HTR-8/SVneo (cell line): ENCODE measurements around the gene GHRL.
"Not testable (repeated sequence)": the region's sequence is repeated elsewhere in the genome, so short reads cannot be mapped to it uniquely, and the experiment has no call there.

Experiments
- DNase-seq: peaks from one replicate; pipeline ENCODE4 v3.0.0; 2011; ENCODE audit warnings: low spot score, mixed read lengths; ENCODE audit not compliant: insufficient read length
- FAIRE-seq: peaks from 2 replicates; lab custom pipeline; 2011; peaks lifted over from hg19 to GRCh38; lab: Jason Lieb, UNC

GHRL gene

GRCh38 chr3:10279384-10280176 lies 13.2 kb downstream of the GHRL start:
- no peak for DNase-seq
- no peak for FAIRE-seq

DNA sequence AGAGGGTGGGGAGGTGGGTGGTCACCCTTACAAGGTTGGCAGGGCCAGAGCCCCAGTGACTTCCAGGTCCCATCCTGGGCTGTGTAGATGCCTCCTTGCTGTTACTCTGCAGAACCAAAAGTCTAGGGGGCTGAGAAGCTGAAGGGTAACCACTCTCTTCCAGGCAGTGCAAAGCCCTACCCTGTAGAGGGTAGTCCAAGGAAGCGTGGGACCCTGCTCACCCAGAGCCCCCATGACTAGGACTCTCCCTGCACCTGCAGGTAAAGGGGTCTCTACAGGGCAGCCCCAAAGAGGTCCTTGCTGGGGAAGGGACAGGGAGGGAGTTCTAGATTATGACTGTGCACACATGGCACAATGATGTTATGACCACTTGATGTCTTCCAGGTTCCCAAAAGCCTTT lies 14.2 kb downstream of the GHRL start:
- FAIRE-seq (no peak), DNase-seq (no peak)

DNA sequence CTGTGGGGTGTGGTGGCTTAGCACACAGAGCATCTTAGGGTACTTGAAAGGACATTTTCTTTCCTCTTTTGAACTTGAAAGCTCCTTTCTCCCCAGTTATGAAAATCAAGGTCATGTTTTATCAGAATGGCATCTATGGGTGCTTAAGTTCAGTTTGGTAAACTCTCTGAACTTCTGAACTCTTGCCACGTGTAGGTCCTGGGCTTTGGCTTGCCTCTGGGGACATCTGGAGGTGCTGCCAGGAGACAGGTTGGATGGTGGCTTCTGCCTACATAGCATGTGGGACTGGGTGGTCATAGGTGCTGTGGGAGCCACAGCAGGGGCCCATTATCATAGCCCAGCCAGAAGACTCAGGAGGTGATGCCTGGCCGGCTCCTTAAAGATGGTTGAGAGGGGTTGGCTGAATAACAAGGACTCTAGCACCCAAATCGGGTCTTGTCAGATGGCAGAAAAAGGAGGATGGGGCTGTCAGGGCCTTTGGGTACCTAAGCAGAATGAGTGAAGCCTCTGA lies 15.6 kb downstream of the GHRL start:
- FAIRE-seq (no peak), DNase-seq (no peak)

- FAIRE-seq: no peak
Measured at GRCh38 chr3:10274601-10275000, 18.1 kb downstream of the GHRL start.

GRCh38 chr3:10273702-10274305 lies 18.9 kb downstream of the GHRL start:
- FAIRE-seq (no peak), DNase-seq (no peak)

More at GRCh38 chr3:10274601-10275000, 18.1 kb downstream of the GHRL start:
- DNase-seq: no peak

DNA sequence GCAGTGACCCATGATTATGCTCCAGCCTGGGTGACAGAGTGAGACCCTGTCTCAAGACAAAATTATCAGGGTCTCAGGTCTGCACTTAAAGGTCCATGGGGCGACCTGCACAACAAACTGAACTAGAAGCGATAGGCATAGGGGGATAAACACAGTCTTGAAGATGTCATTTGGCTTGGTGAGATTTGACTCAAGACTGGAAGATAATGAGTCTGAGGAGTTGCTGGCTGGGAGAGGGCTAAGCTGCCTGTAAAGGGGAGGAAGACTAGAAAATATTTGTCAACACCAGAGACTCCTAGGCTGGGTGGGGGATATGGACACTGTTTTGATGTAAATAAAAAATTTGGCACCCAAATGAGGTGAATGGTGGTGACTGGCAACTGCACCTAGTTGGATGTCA lies 19.8 kb downstream of the GHRL start:
- FAIRE-seq (no peak), DNase-seq (no peak)

DNA sequence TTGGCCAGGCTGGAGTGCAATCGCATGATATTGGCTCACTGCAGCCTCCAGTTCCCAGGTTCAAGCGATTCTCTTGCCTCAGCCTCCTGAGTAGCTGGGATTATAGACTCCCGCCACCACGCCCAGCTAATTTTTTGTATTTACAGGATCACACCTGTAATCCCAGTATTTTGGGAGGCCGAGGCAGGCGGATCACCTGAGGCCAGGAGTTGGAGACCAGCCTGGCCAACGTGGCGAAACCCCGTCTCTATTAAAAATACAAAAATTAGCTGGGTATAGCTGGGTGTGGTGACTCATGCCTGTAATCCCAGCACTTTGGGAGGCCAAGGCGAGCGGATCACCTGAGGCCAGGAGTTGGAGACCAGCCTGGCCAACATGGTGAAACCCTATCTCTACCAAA lies 20.3 kb downstream of the GHRL start:
- DNase-seq, FAIRE-seq: not testable (repeated sequence)

- no peak for DNase-seq
- no peak for FAIRE-seq
Measured at GRCh38 chr3:10269443-10269842, 23.3 kb downstream of the GHRL start.

- no peak for DNase-seq
- no peak for FAIRE-seq
Measured at GRCh38 chr3:10268930-10269329, 23.8 kb downstream of the GHRL start.

DNA sequence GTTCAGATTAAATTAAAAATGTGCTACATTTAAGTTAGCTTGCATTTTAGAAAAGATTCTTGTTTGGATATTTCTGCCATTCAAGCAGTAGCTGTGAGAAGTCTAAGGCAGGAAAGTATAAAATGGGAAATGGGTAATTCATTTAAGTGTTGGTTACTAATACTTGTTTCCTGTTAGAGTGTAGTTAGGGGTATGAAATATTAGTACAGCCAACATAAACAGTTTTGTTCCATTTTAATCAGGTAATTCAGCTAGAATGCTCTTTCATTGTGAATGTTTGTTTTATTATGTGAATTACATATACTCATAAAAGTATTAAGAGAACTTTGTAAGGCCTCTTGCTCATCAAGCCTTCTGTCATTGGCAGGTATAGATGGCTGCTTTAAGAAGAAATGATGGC lies 24.6 kb downstream of the GHRL start:
- FAIRE-seq: no peak
- no peak for DNase-seq

DNA sequence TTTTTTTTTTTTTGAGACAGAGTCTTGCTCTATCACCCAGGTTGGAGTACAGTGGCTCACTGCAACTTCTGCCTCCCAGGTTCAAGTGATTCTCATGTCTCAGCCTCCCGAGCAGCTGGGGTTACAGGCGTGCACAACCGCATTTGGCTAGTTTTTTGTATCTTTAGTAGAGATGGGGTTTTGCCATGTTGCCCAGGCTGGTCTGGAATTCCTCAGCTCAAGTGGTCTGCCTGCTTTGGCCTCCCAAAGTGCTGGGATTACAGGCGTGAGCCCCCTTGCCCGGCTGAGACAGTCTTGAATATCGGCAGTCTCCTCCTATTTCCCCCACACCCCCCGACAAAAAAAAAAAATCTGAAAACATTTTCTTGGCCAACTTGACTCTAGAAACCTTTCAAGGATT lies 25.8 kb downstream of the GHRL start:
- FAIRE-seq, DNase-seq: not testable (repeated sequence)

DNA sequence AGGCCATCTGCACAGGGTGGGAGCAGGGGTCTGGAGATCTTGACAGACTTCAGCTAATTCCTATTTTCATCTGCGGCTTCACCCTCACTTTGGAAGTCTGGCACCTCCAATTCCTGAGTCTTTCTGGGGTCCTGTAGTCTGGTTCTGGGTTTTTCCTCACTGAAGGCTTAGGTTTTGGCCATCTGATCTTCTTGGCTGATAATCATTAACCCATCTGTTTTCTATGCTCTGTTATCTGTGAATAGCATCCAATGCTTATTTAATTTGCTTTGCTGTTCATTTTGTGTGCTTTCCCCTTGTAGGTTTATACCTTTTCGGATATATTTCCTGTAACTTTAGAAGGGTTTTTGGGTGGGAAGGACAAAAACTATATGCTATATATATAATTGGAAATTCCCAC lies 26.9 kb downstream of the GHRL start:
- no peak for FAIRE-seq
- no peak for DNase-seq

- FAIRE-seq: no peak
- DNase-seq: no peak
Measured at GRCh38 chr3:10263646-10264363, 28.9 kb downstream of the GHRL start.

DNA sequence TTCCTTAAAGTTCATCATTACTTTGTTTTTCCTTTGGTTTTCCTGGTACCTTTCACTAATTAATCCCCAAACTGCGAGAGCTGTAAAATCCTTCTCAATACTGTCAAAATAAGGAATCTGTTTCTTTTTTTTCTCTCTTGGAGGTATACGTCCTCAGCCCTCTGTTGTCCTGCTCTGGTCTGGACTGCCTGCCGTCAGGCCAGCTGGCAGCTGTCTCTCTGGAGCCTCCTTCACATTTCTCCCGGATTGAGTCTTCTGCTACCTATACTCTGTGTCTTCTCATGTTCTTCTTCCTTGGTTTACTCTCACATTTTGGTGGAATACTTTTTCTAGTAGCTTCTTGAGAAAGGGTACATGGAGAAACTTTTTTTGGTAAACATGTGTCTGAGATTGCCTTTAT lies 30.7 kb downstream of the GHRL start:
- FAIRE-seq (no peak), DNase-seq (no peak)

- FAIRE-seq (no peak), DNase-seq (no peak)
Measured at GRCh38 chr3:10260211-10260701, 32.5 kb downstream of the GHRL start.

- no peak for DNase-seq
- FAIRE-seq: no peak
Measured at GRCh38 chr3:10259798-10260197, 32.9 kb downstream of the GHRL start.

DNA sequence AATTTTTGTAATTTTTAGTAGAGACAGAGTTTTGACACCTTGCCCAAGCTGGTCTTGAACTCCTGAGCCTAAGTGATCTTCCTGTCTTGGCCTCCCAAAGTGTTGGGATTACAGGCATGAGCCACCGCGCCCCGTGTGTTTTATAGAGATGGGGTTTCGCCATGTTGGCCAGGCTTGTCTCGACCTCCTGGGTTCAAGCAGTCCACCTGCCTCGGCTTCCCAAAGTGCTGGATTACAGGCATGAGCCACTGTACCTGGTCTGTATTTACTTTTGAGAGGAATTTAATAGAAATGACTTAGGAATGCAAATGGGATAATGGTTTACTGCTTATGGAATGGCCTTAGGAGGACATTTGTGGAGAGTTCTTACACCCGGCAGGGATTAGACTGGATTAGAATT lies 33.7 kb downstream of the GHRL start:
- FAIRE-seq (no peak), DNase-seq (no peak)

DNA sequence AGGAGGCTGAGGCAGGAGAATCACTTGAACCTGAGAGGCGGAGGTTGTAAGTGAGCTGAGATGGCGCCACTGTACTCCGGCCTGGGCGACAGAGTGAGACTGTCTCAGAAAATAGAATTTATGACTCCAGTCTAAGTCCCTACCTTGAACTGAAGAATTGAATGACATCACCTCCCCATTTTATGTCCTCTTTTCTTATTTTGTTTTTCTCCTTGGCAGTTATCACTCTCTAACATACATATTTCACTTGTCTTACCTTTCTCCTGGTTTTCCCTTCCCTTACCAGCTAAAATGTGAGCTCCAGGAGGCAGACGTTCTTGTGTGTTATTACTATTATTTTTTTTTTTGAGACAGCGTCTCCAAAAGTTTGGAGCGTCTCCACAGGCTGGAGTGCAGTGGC lies 36.9 kb downstream of the GHRL start:
- FAIRE-seq (no peak), DNase-seq (no peak)

GRCh38 chr3:10253731-10254130 lies 39.0 kb downstream of the GHRL start:
- no peak for DNase-seq
- FAIRE-seq: no peak

DNA sequence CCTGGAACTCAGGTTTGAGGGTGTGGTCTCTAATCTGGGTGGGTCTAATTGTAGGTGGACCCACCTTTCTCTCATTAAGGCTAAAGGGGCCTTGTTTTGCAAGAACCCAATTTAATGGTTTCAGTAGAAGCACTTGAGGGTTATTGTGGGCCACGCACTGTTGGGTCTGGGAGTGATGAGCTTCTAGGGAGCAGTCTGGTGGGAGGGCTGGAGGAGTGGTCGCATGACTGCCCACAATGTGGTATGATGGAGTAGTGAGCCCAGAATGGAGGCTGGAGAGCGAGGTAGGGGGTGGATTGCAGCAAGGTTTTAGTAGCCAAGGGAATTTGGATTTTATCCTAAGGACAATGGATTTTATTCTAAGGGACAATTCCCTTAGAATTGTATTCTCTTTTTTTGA lies 41.7 kb downstream of the GHRL start:
- no peak for FAIRE-seq
- no peak for DNase-seq

- DNase-seq: no peak
- no peak for FAIRE-seq
Measured at GRCh38 chr3:10249833-10250232, 42.9 kb downstream of the GHRL start.
